Measurements from ENCODE around the gene CD151.

The CD151 gene

GRCh38 chr11:849951-850774 lies 17.4 kb downstream of the CD151 start:
- peak overlapping the region; percentile 19 for H3K4me3 ChIP-seq (ENCODE audit: low read length)
- peak overlapping the region; percentile 74 for H3K56ac ChIP-seq (ENCODE audit: low read length)
- no peak overlapping the region for H4K5ac ChIP-seq (ENCODE audit: low read length)
- no peak overlapping the region for H3K18ac ChIP-seq (ENCODE audit: low read length)
- no CpG with 5 or more reads among the region's 97 CpGs for WGBS (ENCODE audit: extremely low coverage, insufficient coverage, low lambda C conversion rate)
- H3K36me3 ChIP-seq (ENCODE audit: control insufficient read depth, insufficient read depth, low read length), result no peaks in the 10 kb centered on the region
- H3K4ac ChIP-seq (ENCODE audit: low read depth, low read length), result no peak overlapping the region
- no peak overlapping the region for H2BK5ac ChIP-seq (ENCODE audit: low read length)
- peaks cover 2% of the 10 kb centered on the region for H3K4me1 ChIP-seq (ENCODE audit: control insufficient read depth, low read depth, low read length)
- peak overlapping the region; percentile 41 for H3K9ac ChIP-seq (ENCODE audit: low read length)
- no peak for DNase-seq
- H4K8ac ChIP-seq (ENCODE audit: low read depth, low read length), result no peak overlapping the region
- H3K27ac ChIP-seq (ENCODE audit: low read depth, low read length), result no peak overlapping the region
- H3K79me1 ChIP-seq (ENCODE audit: low read length), result no peaks in the 10 kb centered on the region
- no peak overlapping the region for H3K23ac ChIP-seq (ENCODE audit: low read length)
- H3K4me2 ChIP-seq (ENCODE audit: low read length), result peak overlapping the region; percentile 52
- H3K79me2 ChIP-seq (ENCODE audit: control insufficient read depth, insufficient read depth, low read length), result no peaks in the 10 kb centered on the region
- no peak overlapping the region for H2AK5ac ChIP-seq (ENCODE audit: low read length)
- no peaks in the 10 kb centered on the region for H3K27me3 ChIP-seq (ENCODE audit: insufficient read depth, low read length, poor library complexity)
- no peak overlapping the region for H2BK15ac ChIP-seq (replicated peaks; ENCODE audit: low read depth)
- no peak overlapping the region for H2BK120ac ChIP-seq (ENCODE audit: low read depth, low read length)

GRCh38 chr11:850775-851763 lies 18.3 kb downstream of the CD151 start:
- Histone ChIP-seq H3K36me3 (ENCODE audit: control insufficient read depth, insufficient read depth, low read length) (no peaks in the 10 kb centered on the region), H3K27me3 (ENCODE audit: insufficient read depth, low read length, poor library complexity) (no peaks in the 10 kb centered on the region), H2BK5ac (ENCODE audit: low read length) (no peak overlapping the region), H3K9ac (ENCODE audit: low read length) (no peak overlapping the region), H4K5ac (ENCODE audit: low read length) (no peak overlapping the region), H3K56ac (ENCODE audit: low read length) (peak overlapping the region; percentile 42), H3K4ac (ENCODE audit: low read depth, low read length) (no peak overlapping the region), H2BK120ac (ENCODE audit: low read depth, low read length) (no peak overlapping the region), H3K27ac (ENCODE audit: low read depth, low read length) (no peak overlapping the region), H3K18ac (ENCODE audit: low read length) (no peak overlapping the region), H3K23ac (ENCODE audit: low read length) (no peak overlapping the region), H3K4me3 (ENCODE audit: low read length) (no peak overlapping the region), H2AK5ac (ENCODE audit: low read length) (no peak overlapping the region), H3K79me1 (ENCODE audit: low read length) (no peaks in the 10 kb centered on the region), H3K4me2 (ENCODE audit: low read length) (peak overlapping the region; percentile 29), H4K8ac (ENCODE audit: low read depth, low read length) (no peak overlapping the region), H2BK15ac (replicated peaks; ENCODE audit: low read depth) (no peak overlapping the region), H3K79me2 (ENCODE audit: control insufficient read depth, insufficient read depth, low read length) (no peaks in the 10 kb centered on the region), H3K4me1 (ENCODE audit: control insufficient read depth, low read depth, low read length) (peaks cover 2% of the 10 kb centered on the region)
- peak; percentile 69 for DNase-seq
- WGBS (ENCODE audit: extremely low coverage, insufficient coverage, low lambda C conversion rate), result no CpG with 5 or more reads among the region's 28 CpGs

- Histone ChIP-seq H4K5ac (ENCODE audit: low read length) (no peak overlapping the region), H2AK5ac (ENCODE audit: low read length) (no peak overlapping the region), H3K4ac (ENCODE audit: low read depth, low read length) (no peak overlapping the region), H3K56ac (ENCODE audit: low read length) (no peak overlapping the region), H3K18ac (ENCODE audit: low read length) (no peak overlapping the region), H3K9ac (ENCODE audit: low read length) (no peak overlapping the region), H2BK15ac (replicated peaks; ENCODE audit: low read depth) (no peak overlapping the region), H4K8ac (ENCODE audit: low read depth, low read length) (no peak overlapping the region), H3K23ac (ENCODE audit: low read length) (no peak overlapping the region), H3K4me1 (ENCODE audit: control insufficient read depth, low read depth, low read length) (peaks cover 2% of the 10 kb centered on the region), H3K79me1 (ENCODE audit: low read length) (no peaks in the 10 kb centered on the region), H3K4me2 (ENCODE audit: low read length) (no peak overlapping the region), H3K36me3 (ENCODE audit: control insufficient read depth, insufficient read depth, low read length) (no peaks in the 10 kb centered on the region), H2BK5ac (ENCODE audit: low read length) (no peak overlapping the region), H2BK120ac (ENCODE audit: low read depth, low read length) (no peak overlapping the region), H3K79me2 (ENCODE audit: control insufficient read depth, insufficient read depth, low read length) (no peaks in the 10 kb centered on the region), H3K4me3 (ENCODE audit: low read length) (no peak overlapping the region), H3K27me3 (ENCODE audit: insufficient read depth, low read length, poor library complexity) (no peaks in the 10 kb centered on the region), H3K27ac (ENCODE audit: low read depth, low read length) (no peak overlapping the region)
- no CpG with 5 or more reads among the region's 15 CpGs for WGBS (ENCODE audit: extremely low coverage, insufficient coverage, low lambda C conversion rate)
- DNase-seq, result no peak
Measured at GRCh38 chr11:852762-853161, 20.0 kb downstream of the CD151 start.

GRCh38 chr11:853682-854448 lies 21.1 kb downstream of the CD151 start:
- Histone ChIP-seq H2BK120ac (ENCODE audit: low read depth, low read length) (no peak overlapping the region), H2BK15ac (replicated peaks; ENCODE audit: low read depth) (no peak overlapping the region), H3K79me1 (ENCODE audit: low read length) (no peaks in the 10 kb centered on the region), H2AK5ac (ENCODE audit: low read length) (no peak overlapping the region), H3K4me2 (ENCODE audit: low read length) (no peak overlapping the region), H4K8ac (ENCODE audit: low read depth, low read length) (no peak overlapping the region), H3K18ac (ENCODE audit: low read length) (no peak overlapping the region), H3K23ac (ENCODE audit: low read length) (no peak overlapping the region), H2BK5ac (ENCODE audit: low read length) (no peak overlapping the region), H3K36me3 (ENCODE audit: control insufficient read depth, insufficient read depth, low read length) (no peaks in the 10 kb centered on the region), H3K4ac (ENCODE audit: low read depth, low read length) (no peak overlapping the region), H4K5ac (ENCODE audit: low read length) (no peak overlapping the region), H3K27me3 (ENCODE audit: insufficient read depth, low read length, poor library complexity) (no peaks in the 10 kb centered on the region), H3K9ac (ENCODE audit: low read length) (no peak overlapping the region), H3K4me3 (ENCODE audit: low read length) (no peak overlapping the region), H3K56ac (ENCODE audit: low read length) (no peak overlapping the region), H3K27ac (ENCODE audit: low read depth, low read length) (no peak overlapping the region), H3K79me2 (ENCODE audit: control insufficient read depth, insufficient read depth, low read length) (no peaks in the 10 kb centered on the region), H3K4me1 (ENCODE audit: control insufficient read depth, low read depth, low read length) (no peaks in the 10 kb centered on the region)
- DNase-seq, result no peak
- no CpG with 5 or more reads among the region's 27 CpGs for WGBS (ENCODE audit: extremely low coverage, insufficient coverage, low lambda C conversion rate)

- H3K27ac ChIP-seq (ENCODE audit: low read depth, low read length), result no peak overlapping the region
- WGBS (ENCODE audit: extremely low coverage, insufficient coverage, low lambda C conversion rate), result no CpG with 5 or more reads among the region's 20 CpGs
Measured at GRCh38 chr11:854601-855329, 22.0 kb downstream of the CD151 start.

More at GRCh38 chr11:854601-855329, 22.0 kb downstream of the CD151 start:
- H3K9ac ChIP-seq (ENCODE audit: low read length), result no peak overlapping the region
- H3K27me3 ChIP-seq (ENCODE audit: insufficient read depth, low read length, poor library complexity), result no peaks in the 10 kb centered on the region
- H3K56ac ChIP-seq (ENCODE audit: low read length), result no peak overlapping the region
- H3K4ac ChIP-seq (ENCODE audit: low read depth, low read length), result no peak overlapping the region
- H3K79me1 ChIP-seq (ENCODE audit: low read length), result no peaks in the 10 kb centered on the region
- H3K4me2 ChIP-seq (ENCODE audit: low read length), result no peak overlapping the region
- H3K4me3 ChIP-seq (ENCODE audit: low read length), result no peak overlapping the region
- H2AK5ac ChIP-seq (ENCODE audit: low read length), result no peak overlapping the region
- H3K4me1 ChIP-seq (ENCODE audit: control insufficient read depth, low read depth, low read length), result no peaks in the 10 kb centered on the region
- H3K18ac ChIP-seq (ENCODE audit: low read length), result no peak overlapping the region
- no peak overlapping the region for H2BK120ac ChIP-seq (ENCODE audit: low read depth, low read length)
- no peaks in the 10 kb centered on the region for H3K79me2 ChIP-seq (ENCODE audit: control insufficient read depth, insufficient read depth, low read length)
- H4K5ac ChIP-seq (ENCODE audit: low read length), result no peak overlapping the region
- no peak overlapping the region for H2BK5ac ChIP-seq (ENCODE audit: low read length)
- DNase-seq, result no peak
- H3K36me3 ChIP-seq (ENCODE audit: control insufficient read depth, insufficient read depth, low read length), result no peaks in the 10 kb centered on the region
- H2BK15ac ChIP-seq (replicated peaks; ENCODE audit: low read depth), result no peak overlapping the region
- no peak overlapping the region for H4K8ac ChIP-seq (ENCODE audit: low read depth, low read length)
- no peak overlapping the region for H3K23ac ChIP-seq (ENCODE audit: low read length)

Measured in mesendoderm (in vitro differentiated cells).